Neural cell (in vitro differentiated cells): ENCODE results near the gene TUBB4B. TPM values are rescaled to one million over a fixed set of nuclear protein-coding genes. Genes with fewer than 3 reads are reported as not detected.

Experiments
- H2AFZ ChIP-seq: fragments of 200-600, 300-800 bp; sonication (generic), shearing (Covaris generic); 2 replicates; pipeline ENCODE4 v1.6.0; 2014; ENCODE audit warnings: low read depth, mild to moderate bottlenecking, antibody characterized with exemption, low read length, moderate library complexity
- H3F3A ChIP-seq: fragments of 200-600 bp; shearing (Covaris generic); 2 replicates; pipeline ENCODE4 v1.6.1; 2016; ENCODE audit warnings: mild to moderate bottlenecking, moderate library complexity, mixed read lengths, antibody characterized with exemption, low read length; ENCODE audit not compliant: insufficient read depth, poor library complexity, severe bottlenecking
- H3K27ac ChIP-seq: fragments of 200-600, 300-800 bp; sonication (generic), shearing (Covaris generic); 2 replicates; pipeline ENCODE4 v1.5.1; 2014; ENCODE audit warnings: mild to moderate bottlenecking, low read length, moderate library complexity
- H3K27me3 ChIP-seq: fragments of 300-800, 200-600 bp; sonication (generic), shearing (Covaris generic); 2 replicates; pipeline ENCODE4 v1.6.0; 2014; ENCODE audit warnings: mild to moderate bottlenecking, low read depth, low read length, moderate library complexity; ENCODE audit not compliant: insufficient read depth
- H3K36me3 ChIP-seq: fragments of 300-800, 200-600 bp; sonication (generic), shearing (Covaris generic); 2 replicates; pipeline ENCODE4 v1.5.1; 2014; ENCODE audit warnings: mild to moderate bottlenecking, antibody characterized with exemption, low read length, moderate library complexity; ENCODE audit not compliant: insufficient read depth
- H3K4me2 ChIP-seq: fragments of 300-800, 200-600 bp; sonication (generic), shearing (Covaris generic); 2 replicates; pipeline ENCODE4 v1.6.0; 2014; ENCODE audit warnings: mild to moderate bottlenecking, low read length
- H3K4me3 ChIP-seq: fragments of 300-800, 200-600 bp; sonication (generic), shearing (Covaris generic); 2 replicates; pipeline ENCODE4 v1.5.1; 2014; ENCODE audit warnings: mild to moderate bottlenecking, low read length, moderate library complexity
- H3K79me2 ChIP-seq: fragments of 200-600 bp; shearing (Covaris generic); replicated peaks from 2 replicates; pipeline ENCODE4 v1.6.0; 2014; ENCODE audit warnings: mild to moderate bottlenecking, low read length, moderate library complexity; ENCODE audit not compliant: insufficient read depth
- H3K9ac ChIP-seq: fragments of 300-800, 200-600 bp; sonication (generic), shearing (Covaris generic); 2 replicates; pipeline ENCODE4 v1.6.1; 2016; ENCODE audit warnings: mild to moderate bottlenecking, low read length, mixed read lengths
- H3K9me2 ChIP-seq: fragments of 200-600 bp; shearing (Covaris generic); 2 replicates; pipeline ENCODE4 v1.6.1; 2016; ENCODE audit warnings: mild to moderate bottlenecking, low read length, mixed read lengths; ENCODE audit not compliant: insufficient read depth
- H3K9me3 ChIP-seq: fragments of 200-600, 300-800 bp; sonication (generic), shearing (Covaris generic); 2 replicates; pipeline ENCODE4 v1.6.1; 2016; ENCODE audit warnings: mild to moderate bottlenecking, mixed run types, low read length, moderate library complexity, mixed read lengths
- H4K20me1 ChIP-seq: fragments of 200-600 bp; shearing (Covaris generic); 2 replicates; pipeline ENCODE4 v1.6.1; 2016; ENCODE audit warnings: mild to moderate bottlenecking, mixed run types; ENCODE audit not compliant: insufficient read depth
- CTCF ChIP-seq: fragments of 450-650 bp; IDR thresholded peaks from 2 replicates; pipeline ENCODE4 v1.5.1; 2014; ENCODE audit warnings: antibody characterized with exemption, mild to moderate bottlenecking, moderate library complexity; ENCODE audit not compliant: poor library complexity, severe bottlenecking
- EP300 ChIP-seq: fragments of 450-650 bp; conservative IDR thresholded peaks from 2 replicates; pipeline ENCODE4 v1.6.1; 2014; ENCODE audit warnings: antibody characterized with exemption, mild to moderate bottlenecking, moderate library complexity; ENCODE audit not compliant: poor library complexity, severe bottlenecking
- EZH2 ChIP-seq: fragments of 200-600, 300-800 bp; shearing (Covaris generic), sonication (generic); IDR thresholded peaks from 2 replicates; pipeline ENCODE4 v1.6.1; 2014; ENCODE audit warnings: antibody characterized with exemption, low read length, borderline replicate concordance, mild to moderate bottlenecking; ENCODE audit not compliant: insufficient read depth, poor library complexity, severe bottlenecking
- MXI1 ChIP-seq: fragments of 450-650 bp; conservative IDR thresholded peaks from 2 replicates; pipeline ENCODE4 v1.6.1; 2014; ENCODE audit warnings: antibody characterized with exemption, mild to moderate bottlenecking; ENCODE audit not compliant: poor library complexity, severe bottlenecking
- POLR2AphosphoS5 ChIP-seq: IDR thresholded peaks from 2 replicates; pipeline ENCODE4 v1.6.1; 2012
- RAD21 ChIP-seq: fragments of 450-650 bp; conservative IDR thresholded peaks from 2 replicates; pipeline ENCODE4 v1.6.1; 2014; ENCODE audit warnings: antibody characterized with exemption, mild to moderate bottlenecking, moderate library complexity
- REST ChIP-seq: IDR thresholded peaks from 2 replicates; pipeline ENCODE4 v1.6.1; 2012; ENCODE audit warnings: borderline replicate concordance
- SMC3 ChIP-seq: fragments of 450-650 bp; conservative IDR thresholded peaks from 2 replicates; pipeline ENCODE4 v1.6.1; 2014; ENCODE audit warnings: antibody characterized with exemption, mild to moderate bottlenecking, moderate library complexity; ENCODE audit not compliant: poor library complexity
- TAF1 ChIP-seq: IDR thresholded peaks from 2 replicates; pipeline ENCODE4 v1.6.1; 2012; ENCODE audit warnings: low read depth
- polyA plus RNA-seq: library from polyadenylated mRNA; depleted of rRNA; stranded (reverse); fragments of >200 nt; gene quantifications from 2 replicates; pipeline ENCODE4 v1.2.3, GENCODE V29; 2014

The TUBB4B gene
- polyA plus RNA-seq, 1 donor from 2014 or later = 60.3 TPM

- no peaks in the 10 kb centered on the region for H3K27me3 ChIP-seq
- no peaks in the 10 kb centered on the region for H3F3A ChIP-seq
- H3K9me3 ChIP-seq = no peaks in the 10 kb centered on the region
- H3K79me2 ChIP-seq = no peaks in the 10 kb centered on the region
- TF ChIP-seq REST = no peak
- TF ChIP-seq POLR2AphosphoS5 = no peak
- no peak for TF ChIP-seq RAD21
- TF ChIP-seq MXI1 = no peak
- no peak for TF ChIP-seq TAF1
- no peak for TF ChIP-seq CTCF
- TF ChIP-seq EP300 = no peak
- TF ChIP-seq SMC3 = no peak
- no peak for TF ChIP-seq EZH2
- H4K20me1 ChIP-seq = no peaks in the 10 kb centered on the region
- no peak overlapping the region for H3K4me2 ChIP-seq
- no peak overlapping the region for H3K4me3 ChIP-seq
- H3K27ac ChIP-seq = no peak overlapping the region
- no peaks in the 10 kb centered on the region for H3K36me3 ChIP-seq
- no peaks in the 10 kb centered on the region for H3K9me2 ChIP-seq
- no peak overlapping the region for H2AFZ ChIP-seq
- no peak overlapping the region for H3K9ac ChIP-seq
Measured at GRCh38 chr9:137262909-137263285, 21.8 kb downstream of the TUBB4B start.

DNA sequence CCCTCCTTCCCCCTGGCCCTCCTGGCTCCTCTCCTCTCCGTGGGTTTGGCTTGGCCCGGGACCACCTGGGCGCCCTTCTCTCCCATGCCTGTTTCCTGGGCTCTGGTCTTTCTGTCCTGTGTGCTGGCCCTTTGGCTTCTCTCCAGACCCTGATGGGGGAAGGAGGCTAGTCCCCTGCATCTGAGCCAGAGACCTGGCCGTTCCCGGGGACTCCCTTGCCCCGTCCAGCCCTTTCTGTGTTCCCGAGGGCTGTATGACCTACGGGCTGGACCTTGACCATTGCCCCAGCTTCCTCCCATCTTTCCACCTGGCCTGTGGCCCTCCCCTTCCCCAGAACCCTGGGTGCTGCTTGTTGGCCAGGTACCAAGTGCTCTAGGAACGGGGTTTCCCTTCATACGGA, 22.4 kb downstream of the TUBB4B start:
- no peak overlapping the region for H3K9ac ChIP-seq
- no peak overlapping the region for H3K4me2 ChIP-seq
- H3K27ac ChIP-seq = no peak overlapping the region
- H3K9me3 ChIP-seq = no peaks in the 10 kb centered on the region
- H3K4me3 ChIP-seq = no peak overlapping the region
- TF ChIP-seq RAD21 (no peak), POLR2AphosphoS5 (no peak), SMC3 (no peak), REST (no peak), CTCF (no peak), TAF1 (no peak), MXI1 (no peak), EP300 (no peak), EZH2 (no peak)
- H3K79me2 ChIP-seq = no peaks in the 10 kb centered on the region
- H3F3A ChIP-seq = no peaks in the 10 kb centered on the region
- H2AFZ ChIP-seq = no peak overlapping the region
- no peaks in the 10 kb centered on the region for H3K36me3 ChIP-seq
- H3K27me3 ChIP-seq = no peaks in the 10 kb centered on the region
- H4K20me1 ChIP-seq = no peaks in the 10 kb centered on the region
- H3K9me2 ChIP-seq = no peaks in the 10 kb centered on the region
